PC-9 (cell line): ENCODE measurements around the gene APOL2. TPM values are rescaled to one million over a fixed set of nuclear protein-coding genes. Genes with fewer than 3 reads are reported as not detected.
A peak's percentile ranks its signal among the peaks of the same experiment; 100 is the strongest.

Source experiments
- BruUV-seq: library from RNA; stranded (reverse); fragments of 400-500 nt; replicated peaks from 2 replicates; lab custom pipeline; 2021; lab: Mats Ljungman, UMichigan
- CTCF ChIA-PET: fragments of 300-600 bp; sonication (Branson Sonifier 250); formaldehyde crosslinking; loops from one replicate; lab custom pipeline; 2022; ENCODE audit warnings: antibody characterized with exemption; lab: Charles Lee
- POLR2A ChIA-PET: fragments of 300-600 bp; sonication (Branson Sonifier 250); formaldehyde crosslinking; loops from one replicate; lab custom pipeline; 2022; ENCODE audit warnings: antibody characterized with exemption; ENCODE audit not compliant: unreplicated experiment; lab: Charles Lee
- DNase-seq, 2 experiments: peaks; one replicate each; pipeline versions ENCODE4 v3.0.0 to v3.0.0-alpha.2; 2015 to 2022; ENCODE audit warnings: mixed read lengths in 1 of 2
- H2AFZ ChIP-seq: fragments of 200-600 bp; sonication (generic); 2 replicates; pipeline ENCODE4 v1.8.1; 2017; ENCODE audit warnings: antibody characterized with exemption
- H3F3A ChIP-seq: fragments of 200-600 bp; sonication (generic); 2 replicates; pipeline ENCODE4 v1.8.1; 2017; ENCODE audit warnings: antibody characterized with exemption, mild to moderate bottlenecking, low read depth; ENCODE audit not compliant: insufficient read depth
- H3K27ac ChIP-seq: fragments of 200-600 bp; sonication (generic); 2 replicates; pipeline ENCODE4 v1.6.1; 2016; ENCODE audit warnings: mixed run types
- H3K27me3 ChIP-seq: fragments of 200-600 bp; sonication (generic); 2 replicates; pipeline ENCODE4 v1.6.1; 2016; ENCODE audit warnings: low read depth, mixed run types; ENCODE audit not compliant: insufficient read depth
- H3K36me3 ChIP-seq: fragments of 200-600 bp; sonication (generic); 2 replicates; pipeline ENCODE4 v1.6.1; 2016; ENCODE audit warnings: low read depth, mixed run types
- H3K4me1 ChIP-seq: fragments of 200-600 bp; sonication (generic); replicated peaks from 2 replicates; pipeline ENCODE4 v1.6.1; 2016; ENCODE audit warnings: mixed run types; ENCODE audit not compliant: insufficient read depth
- H3K4me2 ChIP-seq: fragments of 200-600 bp; sonication (generic); 2 replicates; pipeline ENCODE4 v1.6.1; 2017; ENCODE audit warnings: mixed run types
- H3K4me3 ChIP-seq: fragments of 200-600 bp; sonication (generic); 2 replicates; pipeline ENCODE4 v1.6.1; 2016; ENCODE audit warnings: mixed run types
- H3K79me2 ChIP-seq: fragments of 200-600 bp; sonication (generic); 2 replicates; pipeline ENCODE4 v1.6.1; 2017; ENCODE audit warnings: low read depth, mixed run types
- H3K9me2 ChIP-seq: fragments of 200-600 bp; sonication (generic); 2 replicates; pipeline ENCODE4 v1.8.1; 2017; ENCODE audit warnings: mild to moderate bottlenecking; ENCODE audit not compliant: insufficient read depth
- H3K9me3 ChIP-seq: fragments of 200-600 bp; sonication (generic); 2 replicates; pipeline ENCODE4 v1.8.1; 2016; ENCODE audit warnings: low read depth; ENCODE audit not compliant: insufficient read depth
- H4K20me1 ChIP-seq: fragments of 200-600 bp; sonication (generic); 2 replicates; pipeline ENCODE4 v1.8.1; 2017; ENCODE audit not compliant: insufficient read depth
- CTCF ChIP-seq: fragments of 200-600 bp; sonication (generic); conservative IDR thresholded peaks from 2 replicates; pipeline ENCODE4 v1.6.1; 2017; ENCODE audit warnings: mixed run types, antibody characterized with exemption, mild to moderate bottlenecking, moderate library complexity
- EZH2 ChIP-seq: fragments of 200-600 bp; sonication (generic); IDR thresholded peaks from 2 replicates; pipeline ENCODE4 v1.8.0; 2017; ENCODE audit warnings: antibody characterized with exemption, low read depth
- intact Hi-C: fragments of 100-400 bp; cut with micrococcal nuclease; formaldehyde crosslinking; loops from one replicate; pipeline ENCODE4 v1.10.0; 2022; ENCODE audit not compliant: unreplicated experiment
- total RNA-seq: library from RNA; stranded (reverse); gene quantifications from 2 replicates; pipeline ENCODE4 v1.2.3, GENCODE V29; 2021

Gene APOL2
- total RNA-seq, 1 experiment from 2014 or later: 27.4 TPM

DNA sequence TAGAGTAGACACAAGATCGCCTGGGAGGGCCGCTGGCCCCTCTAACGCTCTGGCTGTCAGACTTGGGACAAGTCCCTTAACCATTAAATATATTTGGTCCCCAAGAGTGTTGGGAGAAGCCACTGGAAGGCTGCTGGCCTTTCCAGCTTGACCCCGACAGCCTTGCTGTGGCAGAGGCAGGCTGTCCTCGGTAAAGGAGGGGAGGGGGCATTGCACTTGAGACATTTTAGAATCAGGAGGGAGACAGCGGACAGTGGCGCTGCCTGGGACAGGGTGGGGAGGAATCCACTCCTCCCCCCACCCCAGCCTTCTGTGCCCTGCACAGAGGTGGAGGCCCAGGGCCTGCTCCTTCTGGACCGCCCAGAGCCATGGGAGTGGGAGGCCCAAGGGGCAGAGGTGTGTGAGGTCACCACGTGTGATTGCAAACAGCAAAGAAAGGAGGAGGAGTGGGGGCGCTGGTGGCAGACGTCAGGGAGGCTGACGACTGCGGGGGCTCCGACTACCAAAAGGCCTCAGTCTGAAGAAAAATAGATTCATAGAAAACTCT, 42.5 kb upstream of the APOL2 start:
- Histone ChIP-seq H4K20me1 (peaks cover 58% of the 10 kb centered on the region), H2AFZ (no peak overlapping the region), H3K27me3 (no peaks in the 10 kb centered on the region), H3K79me2 (no peaks in the 10 kb centered on the region), H3K4me1 (no peaks in the 10 kb centered on the region), H3K9me2 (no peaks in the 10 kb centered on the region), H3K9me3 (no peaks in the 10 kb centered on the region), H3K4me2 (no peak overlapping the region), H3K36me3 (peaks cover 21% of the 10 kb centered on the region), H3K27ac (no peak overlapping the region), H3K4me3 (no peak overlapping the region), H3F3A (peaks cover 94% of the 10 kb centered on the region)
- intact Hi-C loops: no loop called here
- TF ChIP-seq EZH2: no peak
- TSS peak; percentile 68 for BruUV-seq
- peak in 1 of 2 experiments; percentile 24 for DNase-seq
- ChIA-PET POLR2A (no interaction called here), CTCF (no interaction called here)

GRCh38 chr22:36280379-36280778, 41.1 kb upstream of the APOL2 start:
- peaks cover 79% of the 10 kb centered on the region for H3F3A ChIP-seq

DNA sequence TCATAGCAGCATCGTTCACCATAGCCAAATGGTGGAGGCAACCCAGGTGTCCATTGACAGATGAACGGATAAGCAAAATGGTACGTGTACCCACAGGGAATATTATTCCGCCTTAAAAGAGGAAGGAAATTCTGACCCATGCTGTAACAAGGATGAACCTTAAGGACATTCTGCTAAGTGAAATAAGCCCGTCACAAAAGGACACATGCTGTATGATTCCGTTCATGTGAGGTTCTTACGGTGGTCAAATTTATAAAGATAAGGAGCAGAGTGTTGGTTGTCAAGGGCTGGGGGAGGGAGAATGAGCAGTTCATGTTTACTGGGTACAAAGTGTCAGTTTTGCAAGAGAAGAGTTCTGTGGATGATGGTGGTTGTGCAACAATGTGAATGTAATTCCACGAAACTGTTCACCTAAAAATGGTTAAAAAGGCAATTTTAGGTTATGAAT, 39.9 kb upstream of the APOL2 start:
- peaks cover 34% of the 10 kb centered on the region for H4K20me1 ChIP-seq
- H3K36me3 ChIP-seq: 0 out of 2 replicates have a peak, but pooled peaks cover under 1% of the 10 kb centered on the region
- no peaks in the 10 kb centered on the region for H3K9me2 ChIP-seq
- H3K4me1 ChIP-seq: no peaks in the 10 kb centered on the region
- no TSS peak for BruUV-seq
- H3K9me3 ChIP-seq: no peaks in the 10 kb centered on the region
- no peak for TF ChIP-seq CTCF
- TF ChIP-seq EZH2: no peak
- DNase-seq: peak in 1 of 2 experiments; percentile 25
- no peaks in the 10 kb centered on the region for H3K27me3 ChIP-seq
- no peak overlapping the region for H3K4me2 ChIP-seq
- peaks cover 68% of the 10 kb centered on the region for H3F3A ChIP-seq
- no peak overlapping the region for H2AFZ ChIP-seq
- H3K27ac ChIP-seq: no peak overlapping the region
- CTCF ChIA-PET: no interaction called here
- POLR2A ChIA-PET: interaction anchor here (0.7 kb wide), 2 partner anchors 76 to 100 kb away, joined by 3 read pairs; no protein-coding TSS in a partner anchor
- no peak overlapping the region for H3K4me3 ChIP-seq
- H3K79me2 ChIP-seq: no peaks in the 10 kb centered on the region
- intact Hi-C loops: loop anchor here (5.0 to 10.0 kb wide), 2 partner anchors 82 to 654 kb away; no protein-coding TSS in a partner anchor

More at GRCh38 chr22:36280379-36280778, 41.1 kb upstream of the APOL2 start:
- BruUV-seq: no TSS peak
- Histone ChIP-seq H2AFZ (no peak overlapping the region), H3K9me2 (no peaks in the 10 kb centered on the region), H3K4me3 (no peak overlapping the region), H4K20me1 (peaks cover 46% of the 10 kb centered on the region), H3K9me3 (no peaks in the 10 kb centered on the region), H3K4me2 (no peak overlapping the region), H3K27ac (no peak overlapping the region), H3K27me3 (no peaks in the 10 kb centered on the region), H3K79me2 (no peaks in the 10 kb centered on the region), H3K36me3 (0 out of 2 replicates have a peak, but pooled peaks cover 12% of the 10 kb centered on the region), H3K4me1 (no peaks in the 10 kb centered on the region)
- intact Hi-C loops: no loop called here
- ChIA-PET POLR2A (no interaction called here), CTCF (no interaction called here)
- no peak for TF ChIP-seq CTCF
- TF ChIP-seq EZH2: no peak
- peak in 1 of 2 experiments; percentile 32 for DNase-seq
